ENCODE results near the gene CRBN. TPM values are rescaled to one million over a fixed set of nuclear protein-coding genes. Genes with fewer than 3 reads are reported as not detected.
A peak's percentile ranks its signal among the peaks of the same experiment; 100 is the strongest.

Gene CRBN
- total RNA-seq, 1 experiment from 2014 or later = 73.5 TPM

DNA sequence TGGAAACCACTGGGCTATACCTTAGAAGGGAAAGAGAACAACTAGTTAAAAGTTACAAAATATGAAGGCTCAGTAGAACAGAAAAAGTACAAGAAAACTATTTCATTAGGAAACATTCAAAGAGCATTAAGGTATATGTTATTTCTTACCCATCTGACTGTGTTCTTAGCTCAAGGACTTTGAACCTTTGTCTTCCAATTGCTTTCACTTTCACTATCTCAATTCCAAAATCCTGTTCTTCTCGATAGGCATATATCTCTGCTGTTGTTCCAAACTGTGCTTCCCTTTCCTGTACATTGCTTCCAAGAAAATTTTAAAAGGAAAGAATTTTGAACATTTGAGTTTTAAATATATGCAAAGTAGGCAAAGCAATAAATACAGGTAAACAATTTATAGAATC is 6.9 kb downstream of the CRBN start:
- no peak for DNase-seq (ENCODE audit: low read depth)

DNA sequence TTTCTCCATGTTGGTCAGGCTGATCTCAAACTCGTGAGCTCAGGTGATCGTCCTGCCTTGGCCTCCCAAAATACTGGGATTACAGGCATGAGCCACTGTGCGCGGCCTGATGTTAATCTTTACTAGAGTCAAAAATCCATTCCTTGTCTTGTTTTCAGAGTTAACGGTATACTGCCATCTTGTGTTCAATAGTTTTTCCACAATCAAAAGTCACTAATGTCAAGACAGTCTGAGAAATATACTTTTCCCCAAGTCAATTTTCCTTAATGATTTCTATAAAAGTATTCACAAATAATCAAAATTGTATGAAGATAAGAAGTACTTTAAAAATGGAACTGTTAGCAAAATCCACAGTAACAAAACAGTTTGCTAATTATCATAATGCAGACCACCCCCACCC is 8.5 kb downstream of the CRBN start:
- peak; percentile 22 for DNase-seq (ENCODE audit: low read depth)

DNA sequence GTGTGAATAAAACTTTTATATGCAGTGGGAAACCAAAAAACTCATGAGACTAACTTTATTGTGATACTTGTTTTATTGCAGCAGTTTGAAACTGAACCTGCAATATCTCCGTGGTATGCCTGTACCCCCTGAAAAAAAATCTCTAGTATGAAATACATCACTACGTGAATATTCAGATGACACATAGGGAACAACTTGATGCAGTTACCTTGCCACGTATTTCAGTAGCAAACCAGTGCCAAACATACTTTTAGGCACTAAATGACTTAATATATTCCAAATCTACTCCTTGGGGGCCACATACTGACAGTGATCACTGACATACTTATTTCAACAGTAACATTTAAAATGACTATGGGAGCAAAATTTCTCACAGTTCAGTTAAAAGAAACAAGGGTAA is 13.8 kb downstream of the CRBN start:
- DNase-seq (ENCODE audit: low read depth) = no peak

DNA sequence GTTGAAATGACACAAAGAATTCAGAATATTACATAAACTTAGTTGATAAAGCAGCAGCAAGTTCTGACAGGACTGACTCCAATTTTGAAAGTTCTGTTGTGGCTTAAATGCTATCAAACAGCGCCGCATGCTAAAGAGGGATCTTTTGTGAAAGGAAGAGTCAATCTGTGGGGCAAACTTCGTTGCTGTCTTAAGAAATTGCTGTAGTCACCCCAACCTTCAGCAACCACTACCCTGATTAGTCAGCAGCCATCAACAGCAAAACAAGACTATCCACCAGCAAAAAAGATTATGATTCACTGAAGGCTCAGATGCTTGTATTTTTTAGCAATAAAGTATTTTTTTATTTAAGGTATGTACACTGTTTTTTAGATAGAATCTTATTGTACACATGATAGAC is 14.2 kb downstream of the CRBN start:
- DNase-seq (ENCODE audit: low read depth) = no peak

- DNase-seq (ENCODE audit: low read depth) = no peak
These were observed 18.7 kb downstream of the CRBN start for GRCh38 chr3:3160826-3161225.

DNA sequence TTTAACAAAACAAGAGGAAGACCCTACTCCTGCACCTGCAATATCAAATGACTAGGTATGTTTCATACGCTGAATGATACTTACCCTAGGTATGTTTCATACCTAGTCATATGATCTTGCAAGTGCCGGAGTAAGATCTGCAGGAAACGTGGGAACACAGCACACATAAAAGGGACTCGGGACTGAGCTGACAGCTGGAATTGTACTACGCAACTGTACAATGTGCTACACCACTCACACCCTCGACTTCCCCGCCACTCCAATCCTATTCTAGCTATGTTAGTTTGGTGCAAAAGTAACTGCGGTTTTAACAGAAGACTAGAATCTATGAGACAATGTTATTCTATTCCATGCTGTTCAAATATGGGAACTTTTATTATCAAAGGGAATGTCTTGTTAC is 22.0 kb downstream of the CRBN start:
- DNase-seq (ENCODE audit: low read depth) = no peak

DNA sequence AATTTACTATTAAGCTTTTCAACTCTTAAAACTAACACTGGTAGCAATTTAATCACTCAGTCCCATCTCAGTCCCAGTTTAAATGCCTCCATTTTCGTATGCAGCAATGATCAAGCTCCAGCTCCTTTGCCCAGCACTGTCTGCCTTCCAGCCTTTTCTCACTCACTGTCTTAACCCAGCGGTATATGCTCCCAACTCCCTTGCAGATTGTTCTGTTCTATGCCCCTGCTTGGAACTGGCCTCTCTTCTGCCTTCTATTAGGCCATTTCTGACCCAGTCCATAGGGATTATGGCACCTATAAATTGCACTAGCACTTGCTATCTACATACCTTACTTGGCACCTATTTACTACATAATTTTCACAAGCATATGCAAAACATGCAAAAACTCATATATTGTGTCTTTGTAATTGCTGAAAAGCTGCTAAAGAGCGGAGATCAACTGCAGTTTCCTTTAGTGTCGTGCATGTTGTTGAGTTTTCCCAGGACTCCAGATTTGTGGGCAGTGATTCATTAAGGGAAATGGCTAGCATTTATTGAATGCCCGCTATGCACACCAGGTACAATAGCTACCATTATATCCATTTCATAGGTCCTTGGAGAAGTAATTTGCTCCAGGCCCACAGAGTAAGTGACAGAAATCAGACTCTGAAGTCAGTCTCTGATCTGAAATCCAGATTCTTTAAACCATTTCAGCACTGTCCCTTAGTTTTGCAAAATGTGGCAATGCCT is 24.4 kb downstream of the CRBN start:
- peak; percentile 15 for DNase-seq (ENCODE audit: low read depth)

GRCh38 chr3:3151513-3151912 is 28.0 kb downstream of the CRBN start:
- DNase-seq (ENCODE audit: low read depth) = no peak

DNA sequence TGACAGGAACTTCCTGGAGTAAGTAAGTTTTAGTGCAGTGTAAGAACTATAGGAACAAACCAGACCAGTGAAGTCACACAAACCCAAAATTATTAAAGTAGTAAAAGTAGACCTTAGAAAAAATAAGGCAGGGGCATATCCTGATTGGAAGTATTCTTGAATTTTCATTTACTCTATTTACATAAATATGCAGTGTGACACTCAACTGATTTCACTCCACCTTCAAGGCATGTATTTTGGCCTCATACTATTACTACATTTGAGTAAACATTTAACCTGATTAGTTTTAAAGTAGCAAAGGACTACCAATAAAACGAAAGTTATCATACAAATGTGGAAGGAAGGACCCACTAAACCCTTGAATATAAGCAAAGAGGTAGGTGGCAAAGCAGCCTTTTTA is 29.9 kb downstream of the CRBN start:
- DNase-seq (ENCODE audit: low read depth) = no peak

- no peak for DNase-seq (ENCODE audit: low read depth)
These were observed 33.7 kb downstream of the CRBN start for GRCh38 chr3:3145831-3146230.

- no peak for DNase-seq (ENCODE audit: low read depth)
These were observed 37.6 kb downstream of the CRBN start for GRCh38 chr3:3141939-3142338.

GRCh38 chr3:3137526-3137925 is 42.0 kb downstream of the CRBN start:
- no peak for DNase-seq (ENCODE audit: low read depth)

DNA sequence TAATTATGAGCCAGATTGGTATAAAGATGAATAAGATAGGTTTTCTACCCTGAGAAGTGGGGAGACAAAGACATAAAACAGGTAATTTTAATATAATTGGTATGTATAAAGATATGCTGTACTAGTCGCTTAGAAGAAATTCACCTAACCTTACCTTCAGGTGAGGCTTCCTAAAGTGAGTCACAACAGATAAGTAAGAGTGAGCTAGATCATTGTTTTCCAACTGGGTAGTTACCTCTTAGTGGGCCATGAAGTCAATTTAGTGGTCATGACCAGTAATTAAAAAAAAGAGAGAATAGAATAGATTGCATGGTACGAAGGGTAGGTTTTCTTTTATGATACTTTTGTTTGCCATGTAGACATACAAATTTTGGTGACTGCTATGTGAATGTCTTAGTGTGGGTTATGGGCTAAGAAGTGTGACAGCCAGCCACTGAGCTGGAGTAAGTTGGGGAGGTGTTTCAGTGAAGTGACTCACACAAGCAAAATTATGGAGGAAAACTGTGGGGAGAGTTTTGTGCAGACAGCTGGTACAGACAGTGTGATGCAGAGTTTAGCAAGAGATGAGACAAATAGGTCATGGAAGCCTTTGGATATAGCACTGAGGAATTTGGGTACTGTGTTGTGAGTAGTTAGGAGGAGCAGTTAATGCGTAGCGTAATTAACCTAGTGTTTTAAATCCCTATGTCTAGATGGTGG is 44.6 kb downstream of the CRBN start:
- no peak for DNase-seq (ENCODE audit: low read depth)

DNA sequence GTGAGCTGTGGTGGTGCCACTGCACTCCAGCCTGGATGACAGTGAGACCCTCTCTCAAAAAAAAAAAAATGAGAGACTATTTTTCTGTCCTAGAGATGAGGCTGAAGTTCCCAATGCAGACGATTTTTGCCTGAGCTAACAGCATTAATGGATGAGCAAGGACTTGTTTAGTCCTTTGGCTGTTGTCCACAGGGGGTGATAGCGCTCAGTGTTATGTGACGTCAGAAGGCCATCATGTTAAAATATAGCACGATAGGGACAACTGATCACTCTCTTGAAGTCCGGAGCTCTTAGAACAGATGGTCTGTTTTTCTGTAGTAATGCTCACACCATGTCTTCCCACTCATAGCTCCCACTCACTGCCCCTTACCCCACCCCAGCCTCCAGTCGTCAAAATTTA is 46.0 kb downstream of the CRBN start:
- DNase-seq (ENCODE audit: low read depth) = no peak

- DNase-seq (ENCODE audit: low read depth) = no peak
These were observed 49.9 kb downstream of the CRBN start for GRCh38 chr3:3129579-3129978.

GRCh38 chr3:3127432-3128010 is 52.0 kb downstream of the CRBN start:
- peak; percentile 40 for DNase-seq (ENCODE audit: low read depth)

- DNase-seq (ENCODE audit: low read depth) = peak; percentile 91
These were observed 52.7 kb downstream of the CRBN start, which contains the start of gene TRNT1 for GRCh38 chr3:3126477-3127431. Gene TRNT1 (plus strand): TSS chr3:3126940. CDS start chr3:3129041, 2,101 bp downstream.

DNA sequence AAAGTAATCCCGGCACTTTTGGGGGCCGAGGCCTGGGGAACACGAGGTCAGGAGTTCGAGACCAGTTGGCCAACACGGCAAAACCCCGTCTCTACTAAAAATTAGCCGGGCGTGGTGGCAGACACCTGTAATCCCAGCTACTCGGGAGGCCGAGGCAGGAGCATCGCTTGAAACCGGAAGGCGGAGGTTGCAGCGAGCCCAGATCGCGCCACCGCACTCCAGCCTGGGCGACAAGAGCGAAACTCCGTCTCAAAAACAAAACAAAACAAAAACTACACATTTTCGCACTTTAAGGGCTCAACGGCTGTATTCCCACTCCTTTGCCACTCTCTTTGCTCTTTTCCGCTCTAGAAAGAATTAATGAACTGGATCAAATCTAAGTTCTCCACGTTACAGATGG is 53.5 kb downstream of the CRBN start:
- DNase-seq (ENCODE audit: low read depth) = no peak

- peak; percentile 24 for DNase-seq (ENCODE audit: low read depth)
These were observed 60.1 kb downstream of the CRBN start for GRCh38 chr3:3119393-3119851.

GRCh38 chr3:3117651-3118050 is 61.8 kb downstream of the CRBN start:
- DNase-seq (ENCODE audit: low read depth) = no peak

DNA sequence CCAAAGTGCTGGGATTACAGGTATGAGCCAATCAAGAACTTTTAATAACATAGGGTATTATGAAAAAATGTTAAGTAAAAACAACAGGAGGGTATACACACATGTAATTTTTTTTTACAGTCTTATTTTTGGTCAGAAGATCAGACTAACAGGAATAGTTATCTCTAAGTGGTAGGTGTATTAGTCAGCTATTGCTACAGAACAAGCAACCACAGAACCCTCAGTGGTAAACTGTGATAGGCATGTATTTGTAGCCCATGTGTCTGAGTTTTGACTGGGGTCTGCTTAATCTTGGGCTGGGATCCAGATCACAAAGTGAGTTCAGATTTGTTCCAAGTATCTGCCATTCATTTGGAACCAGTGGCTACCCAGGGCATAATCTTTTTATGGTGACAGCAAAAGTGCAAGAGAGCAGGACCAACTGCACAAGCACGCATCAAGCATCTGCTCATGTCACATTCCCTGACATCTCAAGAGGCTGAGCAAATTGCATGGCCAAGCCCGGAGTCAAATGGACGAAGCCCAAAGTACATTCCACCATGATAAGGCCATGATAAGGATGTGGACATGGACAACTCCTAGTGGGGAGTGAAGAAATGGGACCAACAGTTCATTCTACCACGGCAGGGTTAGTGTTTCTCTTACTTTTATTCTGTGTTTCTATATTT is 66.3 kb downstream of the CRBN start:
- no peak for DNase-seq (ENCODE audit: low read depth)
